ENCODE data around the gene GDPD3. TPM values are rescaled to one million over a fixed set of nuclear protein-coding genes. Genes with fewer than 3 reads are reported as not detected.

Gene GDPD3
- total RNA-seq, 1 donor from 2014 or later: 1.8 TPM

- H3K9me3 ChIP-seq (ENCODE audit: insufficient read depth, low read depth, low read length): no peaks in the 10 kb centered on the region
- H3K9ac ChIP-seq (ENCODE audit: low read length): peak overlapping the region; percentile 88
- no peaks in the 10 kb centered on the region for H3K27me3 ChIP-seq (ENCODE audit: insufficient read depth, low read length)
- peak overlapping the region; percentile 77 for H3K27ac Mint-ChIP-seq (ENCODE audit: unreplicated experiment)
- no peak for FAIRE-seq
- H3K36me3 ChIP-seq (ENCODE audit: insufficient read depth, low read length): peaks cover 14% of the 10 kb centered on the region
- H3K27me3 Mint-ChIP-seq (ENCODE audit: low read depth, unreplicated experiment): no peaks in the 10 kb centered on the region
- peaks cover 9% of the 10 kb centered on the region for H3K4me1 Mint-ChIP-seq (ENCODE audit: low read depth, unreplicated experiment)
- peak overlapping the region; percentile 92 for H3K4me2 ChIP-seq (ENCODE audit: low read length)
- H3K9me3 Mint-ChIP-seq (ENCODE audit: unreplicated experiment): no peaks in the 10 kb centered on the region
- peak overlapping the region; percentile 93 for H3K27ac ChIP-seq (ENCODE audit: low read depth, low read length)
- H4K20me1 ChIP-seq (ENCODE audit: insufficient read depth, low read length): peaks cover 25% of the 10 kb centered on the region
- H3K4me3 ChIP-seq (ENCODE audit: insufficient read depth, low read depth, low read length): no peak overlapping the region
- peaks cover 35% of the 10 kb centered on the region for H3K4me1 ChIP-seq (ENCODE audit: insufficient read depth, low read length)
- H3K79me2 ChIP-seq (ENCODE audit: insufficient read depth, low read length): peaks cover 26% of the 10 kb centered on the region
- H2AFZ ChIP-seq (ENCODE audit: low read depth, low read length): peak overlapping the region; percentile 89
- DNase-seq (ENCODE audit: low read depth): no peak
- TF ChIP-seq, protein P1, sequence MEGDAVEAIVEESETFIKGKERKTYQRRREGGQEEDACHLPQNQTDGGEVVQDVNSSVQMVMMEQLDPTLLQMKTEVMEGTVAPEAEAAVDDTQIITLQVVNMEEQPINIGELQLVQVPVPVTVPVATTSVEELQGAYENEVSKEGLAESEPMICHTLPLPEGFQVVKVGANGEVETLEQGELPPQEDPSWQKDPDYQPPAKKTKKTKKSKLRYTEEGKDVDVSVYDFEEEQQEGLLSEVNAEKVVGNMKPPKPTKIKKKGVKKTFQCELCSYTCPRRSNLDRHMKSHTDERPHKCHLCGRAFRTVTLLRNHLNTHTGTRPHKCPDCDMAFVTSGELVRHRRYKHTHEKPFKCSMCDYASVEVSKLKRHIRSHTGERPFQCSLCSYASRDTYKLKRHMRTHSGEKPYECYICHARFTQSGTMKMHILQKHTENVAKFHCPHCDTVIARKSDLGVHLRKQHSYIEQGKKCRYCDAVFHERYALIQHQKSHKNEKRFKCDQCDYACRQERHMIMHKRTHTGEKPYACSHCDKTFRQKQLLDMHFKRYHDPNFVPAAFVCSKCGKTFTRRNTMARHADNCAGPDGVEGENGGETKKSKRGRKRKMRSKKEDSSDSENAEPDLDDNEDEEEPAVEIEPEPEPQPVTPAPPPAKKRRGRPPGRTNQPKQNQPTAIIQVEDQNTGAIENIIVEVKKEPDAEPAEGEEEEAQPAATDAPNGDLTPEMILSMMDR (IDR thresholded peaks at IDR 0.05; ENCODE audit: insufficient read depth, low read depth, low read length): no peak
- TF ChIP-seq EZH2 (IDR thresholded peaks at IDR 0.05; ENCODE audit: insufficient read depth, low read length): no peak
- H3K36me3 Mint-ChIP-seq (ENCODE audit: low read depth, unreplicated experiment): peaks cover 18% of the 10 kb centered on the region
- peak overlapping the region; percentile 98 for H3K4me3 Mint-ChIP-seq (ENCODE audit: unreplicated experiment)
Observed at GRCh38 chr16:30063278-30063892, 50.0 kb downstream of the GDPD3 start.

DNA sequence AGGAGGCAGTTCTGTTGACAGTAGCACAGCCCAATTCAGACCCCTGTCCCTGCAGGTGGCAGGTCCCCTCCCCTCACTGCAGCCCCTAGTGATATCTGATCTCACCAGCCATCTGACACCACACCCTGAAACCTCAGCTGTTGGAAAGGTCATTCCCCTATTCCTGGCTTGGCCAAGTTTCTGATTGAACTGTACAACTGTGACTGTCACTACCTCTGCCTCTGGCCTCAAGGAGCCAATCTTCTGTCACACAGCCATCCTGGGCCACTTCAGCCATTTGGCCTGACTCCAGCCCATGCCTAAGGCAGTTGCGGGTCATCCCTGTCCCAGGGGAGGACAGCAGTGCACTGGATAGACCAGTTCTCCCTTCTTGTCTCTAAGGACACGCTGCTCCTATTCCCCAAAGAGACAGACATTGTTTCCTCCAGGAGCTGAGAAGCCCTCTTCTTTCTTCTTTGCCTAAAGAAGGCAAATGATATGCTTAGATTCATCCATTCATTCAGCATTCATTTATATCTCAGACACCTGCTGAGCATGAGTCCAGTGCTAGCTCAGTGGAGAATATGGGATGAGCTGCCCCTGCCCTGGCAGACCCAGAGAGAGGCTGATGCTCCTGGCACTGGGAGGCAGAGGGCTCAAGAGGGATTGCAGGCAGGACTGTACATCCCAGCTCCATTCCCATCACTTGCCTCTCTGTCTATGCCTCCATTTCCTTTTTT, 52.3 kb downstream of the GDPD3 start:
- H3K79me2 ChIP-seq (ENCODE audit: insufficient read depth, low read length): peaks cover 4% of the 10 kb centered on the region
- peaks cover 3% of the 10 kb centered on the region for H4K20me1 ChIP-seq (ENCODE audit: insufficient read depth, low read length)
- no peak overlapping the region for H3K9ac ChIP-seq (ENCODE audit: low read length)
- H3K9me3 ChIP-seq (ENCODE audit: insufficient read depth, low read depth, low read length): no peaks in the 10 kb centered on the region
- FAIRE-seq (no peak), DNase-seq (ENCODE audit: low read depth) (no peak)
- no peak overlapping the region for H2AFZ ChIP-seq (ENCODE audit: low read depth, low read length)
- Mint-ChIP-seq H3K27me3 (ENCODE audit: low read depth, unreplicated experiment) (no peaks in the 10 kb centered on the region), H3K4me3 (ENCODE audit: unreplicated experiment) (no peak overlapping the region), H3K27ac (ENCODE audit: unreplicated experiment) (no peak overlapping the region), H3K9me3 (ENCODE audit: unreplicated experiment) (no peaks in the 10 kb centered on the region), H3K36me3 (ENCODE audit: low read depth, unreplicated experiment) (peaks cover 5% of the 10 kb centered on the region), H3K4me1 (ENCODE audit: low read depth, unreplicated experiment) (peaks cover 1% of the 10 kb centered on the region)
- peaks cover 19% of the 10 kb centered on the region for H3K4me1 ChIP-seq (ENCODE audit: insufficient read depth, low read length)
- no peak overlapping the region for H3K27ac ChIP-seq (ENCODE audit: low read depth, low read length)
- H3K27me3 ChIP-seq (ENCODE audit: insufficient read depth, low read length): no peaks in the 10 kb centered on the region
- H3K36me3 ChIP-seq (ENCODE audit: insufficient read depth, low read length): peaks cover 6% of the 10 kb centered on the region
- no peak overlapping the region for H3K4me2 ChIP-seq (ENCODE audit: low read length)
- H3K4me3 ChIP-seq (ENCODE audit: insufficient read depth, low read depth, low read length): no peak overlapping the region
- TF ChIP-seq EZH2 (IDR thresholded peaks at IDR 0.05; ENCODE audit: insufficient read depth, low read length): no peak
- TF ChIP-seq, protein P1 (IDR thresholded peaks at IDR 0.05; ENCODE audit: insufficient read depth, low read depth, low read length): no peak

DNA sequence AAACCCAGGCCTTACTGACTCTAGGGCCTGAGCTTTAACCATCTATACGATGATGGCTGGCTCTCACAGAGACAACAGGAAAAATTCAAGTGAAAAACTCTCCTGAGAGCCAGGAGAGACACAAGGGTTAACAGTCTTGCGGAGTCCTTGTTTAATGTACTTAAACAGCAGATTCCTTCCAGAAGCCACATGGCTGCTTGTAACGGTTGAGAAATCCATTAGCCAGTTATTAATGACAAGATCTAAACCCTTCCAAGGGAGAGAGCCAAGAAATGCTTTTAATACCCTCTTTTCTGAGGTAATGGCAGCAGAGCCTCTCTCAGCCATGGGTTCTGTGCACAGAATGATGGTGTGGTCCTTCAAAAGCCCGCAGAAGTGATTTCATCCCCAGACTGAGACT, 53.0 kb downstream of the GDPD3 start:
- H3K4me1 Mint-ChIP-seq (ENCODE audit: low read depth, unreplicated experiment): peaks cover 1% of the 10 kb centered on the region
- no peak overlapping the region for H3K27ac ChIP-seq (ENCODE audit: low read depth, low read length)
- no peaks in the 10 kb centered on the region for H3K27me3 ChIP-seq (ENCODE audit: insufficient read depth, low read length)
- no peak overlapping the region for H3K4me2 ChIP-seq (ENCODE audit: low read length)
- H3K79me2 ChIP-seq (ENCODE audit: insufficient read depth, low read length): no peaks in the 10 kb centered on the region
- no peak overlapping the region for H3K4me3 Mint-ChIP-seq (ENCODE audit: unreplicated experiment)
- TF ChIP-seq EZH2 (IDR thresholded peaks at IDR 0.05; ENCODE audit: insufficient read depth, low read length): no peak
- TF ChIP-seq, protein P1 (IDR thresholded peaks at IDR 0.05; ENCODE audit: insufficient read depth, low read depth, low read length): no peak
- peaks cover 6% of the 10 kb centered on the region for H3K36me3 ChIP-seq (ENCODE audit: insufficient read depth, low read length)
- H3K4me3 ChIP-seq (ENCODE audit: insufficient read depth, low read depth, low read length): no peak overlapping the region
- no peaks in the 10 kb centered on the region for H3K9me3 ChIP-seq (ENCODE audit: insufficient read depth, low read depth, low read length)
- no peak overlapping the region for H3K27ac Mint-ChIP-seq (ENCODE audit: unreplicated experiment)
- H3K9me3 Mint-ChIP-seq (ENCODE audit: unreplicated experiment): no peaks in the 10 kb centered on the region
- no peak overlapping the region for H3K9ac ChIP-seq (ENCODE audit: low read length)
- H2AFZ ChIP-seq (ENCODE audit: low read depth, low read length): no peak overlapping the region
- H3K27me3 Mint-ChIP-seq (ENCODE audit: low read depth, unreplicated experiment): no peaks in the 10 kb centered on the region
- no peaks in the 10 kb centered on the region for H4K20me1 ChIP-seq (ENCODE audit: insufficient read depth, low read length)
- peaks cover 19% of the 10 kb centered on the region for H3K4me1 ChIP-seq (ENCODE audit: insufficient read depth, low read length)
- FAIRE-seq (no peak), DNase-seq (ENCODE audit: low read depth) (no peak)
- H3K36me3 Mint-ChIP-seq (ENCODE audit: low read depth, unreplicated experiment): peaks cover 5% of the 10 kb centered on the region
